Stomach smooth muscle (tissue), 2 donors: ENCODE measurements around the gene YTHDC2.

Experiments used
- H3K27ac ChIP-seq: one replicate; pipeline ENCODE4 v1.7.0; 2013; ENCODE audit warnings: mild to moderate bottlenecking, low read length, inconsistent platforms
- H3K27me3 ChIP-seq, 2 donors: one replicate each; pipeline ENCODE4 v1.7.0; 2013; ENCODE audit warnings: low read length in 2 of 2; ENCODE audit not compliant: insufficient read depth in 2 of 2, control insufficient read depth in 1 of 2
- H3K36me3 ChIP-seq, 2 donors: one replicate each; pipeline ENCODE4 v1.7.0; 2013; ENCODE audit warnings: low read length in 2 of 2; ENCODE audit not compliant: control insufficient read depth in 2 of 2, insufficient read depth in 2 of 2
- H3K4me1 ChIP-seq: one replicate; pipeline ENCODE4 v1.7.0; 2013; ENCODE audit warnings: low read length; ENCODE audit not compliant: control insufficient read depth, insufficient read depth
- H3K4me3 ChIP-seq, 2 donors: one replicate each; pipeline ENCODE4 v1.7.0; 2013; ENCODE audit warnings: low read length in 2 of 2
- H3K9ac ChIP-seq, 2 donors: one replicate each; pipeline ENCODE4 v1.7.0; 2013; ENCODE audit warnings: low read length in 2 of 2, mild to moderate bottlenecking in 1 of 2
- H3K9me3 ChIP-seq, 2 donors: one replicate each; pipeline ENCODE4 v1.7.0; 2013; ENCODE audit warnings: low read length in 2 of 2; ENCODE audit not compliant: control insufficient read depth in 2 of 2
- donor health status: healthy.
- donor health status: Pancreatic carcinoma.

Gene YTHDC2

DNA sequence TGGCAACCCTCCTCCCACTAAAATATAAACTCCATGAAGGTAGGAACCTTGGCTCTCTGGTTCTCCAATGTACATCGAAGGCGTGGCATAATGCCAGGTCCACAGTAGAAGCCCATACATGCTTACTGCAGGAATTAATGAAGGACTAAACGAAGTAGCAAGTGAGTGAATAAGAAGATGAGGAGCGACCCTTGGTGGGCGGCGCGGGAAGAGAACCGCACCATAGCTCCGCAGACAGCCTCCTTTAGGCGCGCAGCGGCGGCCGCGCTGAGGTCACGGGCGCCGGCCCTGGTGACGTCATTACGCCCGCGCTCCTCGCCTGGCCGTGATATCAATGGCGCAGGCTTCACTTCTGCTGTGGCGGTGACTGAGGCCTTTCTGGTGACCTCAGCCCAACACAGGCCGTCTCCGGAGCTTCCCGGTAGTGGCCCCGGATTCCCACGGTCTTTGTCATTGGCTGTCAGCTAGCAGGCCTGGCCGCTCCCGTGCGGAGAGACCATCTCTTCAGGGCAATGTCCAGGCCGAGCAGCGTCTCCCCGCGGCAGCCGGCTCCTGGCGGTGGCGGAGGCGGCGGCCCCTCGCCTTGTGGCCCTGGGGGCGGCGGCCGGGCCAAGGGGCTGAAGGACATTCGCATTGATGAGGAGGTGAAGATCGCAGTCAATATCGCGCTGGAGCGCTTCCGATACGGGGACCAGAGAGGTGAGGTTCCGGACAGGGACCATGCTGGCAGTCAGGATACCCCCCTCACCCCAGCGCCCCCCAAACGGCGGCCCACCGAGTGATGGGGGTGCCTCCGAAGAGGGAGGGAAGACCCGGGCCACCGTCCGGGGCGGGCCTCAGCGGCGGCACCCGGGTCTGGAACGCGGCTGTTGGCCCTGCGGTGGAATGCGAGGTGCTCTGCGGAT, at the start of gene YTHDC2:
TSS of gene YTHDC2 (plus strand) at position 311 of the 905 bp plus-strand sequence. CDS start at position 513, 202 bp downstream.
- Histone ChIP-seq H3K36me3 (peaks cover 0 to 6% of the 10 kb centered on the region in 2 donors), H3K9ac (peak within 1 kb of the TSS; percentile 91 to 93), H3K4me3 (peak within 1 kb of the TSS; percentile 65 to 86), H3K27ac (peak within 1 kb of the TSS; percentile 85), H3K4me1 (no peaks in the 10 kb centered on the region), H3K27me3 (no peaks in the 10 kb centered on the region), H3K9me3 (no peaks in the 10 kb centered on the region)

DNA sequence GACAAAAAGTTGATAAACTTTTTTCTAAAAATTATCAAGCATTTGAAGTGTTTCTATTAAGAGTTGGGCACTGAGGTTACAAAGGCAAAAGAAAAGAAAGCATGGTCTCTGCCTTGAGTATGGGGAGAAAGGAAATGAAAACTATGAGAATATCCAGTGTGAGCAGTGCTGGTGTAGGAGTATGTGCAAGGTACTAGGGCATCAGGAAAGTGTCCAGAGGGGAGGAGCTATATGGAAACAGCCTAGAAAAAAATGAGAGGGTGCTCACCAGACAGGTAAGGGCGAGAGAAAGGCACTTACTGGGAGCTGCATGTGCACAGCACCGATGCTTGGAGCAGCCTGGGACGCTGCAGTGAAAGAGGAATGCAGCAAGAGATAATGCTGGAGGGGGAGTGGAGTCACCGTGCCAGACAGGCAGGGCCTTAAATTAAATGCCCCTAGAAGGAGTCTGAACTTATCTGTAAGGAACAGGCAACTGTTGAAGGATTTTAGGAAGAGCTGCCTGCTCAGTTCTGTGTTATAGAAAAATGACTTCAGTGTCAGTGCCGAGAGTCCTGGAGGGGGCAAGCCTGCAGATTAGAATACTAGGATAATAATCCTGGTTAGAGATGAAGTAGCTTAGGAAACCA, 39.3 kb upstream of the YTHDC2 start:
- H3K27me3 ChIP-seq = no peaks in the 10 kb centered on the region
- H3K27ac ChIP-seq = no peak overlapping the region
- H3K9me3 ChIP-seq = peaks cover 0 to 2% of the 10 kb centered on the region in 2 donors
- H3K4me3 ChIP-seq = no peak overlapping the region
- H3K9ac ChIP-seq = no peak overlapping the region
- H3K36me3 ChIP-seq = no peaks in the 10 kb centered on the region
- no peaks in the 10 kb centered on the region for H3K4me1 ChIP-seq

DNA sequence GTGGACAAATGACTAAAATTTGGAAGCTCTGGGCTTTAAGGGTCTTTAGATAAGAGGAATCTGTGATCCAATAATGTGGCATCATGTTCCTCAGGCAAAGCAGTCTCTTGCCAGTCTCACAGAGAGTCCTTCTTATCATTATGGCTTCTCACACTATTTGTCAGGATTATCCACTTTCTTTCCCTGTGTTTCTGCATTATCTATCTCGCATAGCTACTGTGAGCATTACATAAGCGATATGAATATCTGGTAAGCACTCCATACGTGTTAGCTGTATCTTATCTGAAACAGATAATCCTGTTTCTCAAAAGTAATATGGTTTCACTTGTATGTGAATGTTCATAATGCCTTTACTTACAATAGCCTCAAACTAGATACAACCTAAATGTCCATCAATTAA, 34.8 kb upstream of the YTHDC2 start:
- Histone ChIP-seq H3K4me3 (no peak overlapping the region), H3K9ac (no peak overlapping the region), H3K27me3 (no peaks in the 10 kb centered on the region), H3K27ac (no peak overlapping the region), H3K4me1 (no peaks in the 10 kb centered on the region), H3K9me3 (peaks cover 0 to 2% of the 10 kb centered on the region in 2 donors), H3K36me3 (no peaks in the 10 kb centered on the region)

DNA sequence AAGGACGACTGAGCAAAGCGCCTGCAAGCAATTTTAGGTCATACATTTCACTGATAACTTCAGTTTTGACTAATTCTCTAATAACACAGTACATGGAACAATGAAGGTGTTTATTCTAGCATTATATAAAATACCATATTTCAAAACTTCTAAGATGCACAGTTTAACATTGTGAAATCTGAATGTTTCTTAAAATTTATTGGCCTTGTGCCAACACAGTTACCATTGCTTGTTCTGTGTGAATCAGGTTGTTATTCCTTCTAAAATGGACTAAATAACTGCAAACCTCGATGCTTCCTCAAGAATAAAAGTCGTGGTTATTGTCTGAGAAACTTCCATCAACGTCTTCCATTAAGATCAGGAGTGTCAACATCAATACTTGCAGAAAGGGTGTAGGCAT, 33.3 kb upstream of the YTHDC2 start:
- no peaks in the 10 kb centered on the region for H3K36me3 ChIP-seq
- peaks cover 0 to 2% of the 10 kb centered on the region in 2 donors for H3K9me3 ChIP-seq
- no peak overlapping the region for H3K4me3 ChIP-seq
- H3K9ac ChIP-seq = no peak overlapping the region
- H3K27me3 ChIP-seq = no peaks in the 10 kb centered on the region
- no peak overlapping the region for H3K27ac ChIP-seq
- H3K4me1 ChIP-seq = no peaks in the 10 kb centered on the region

DNA sequence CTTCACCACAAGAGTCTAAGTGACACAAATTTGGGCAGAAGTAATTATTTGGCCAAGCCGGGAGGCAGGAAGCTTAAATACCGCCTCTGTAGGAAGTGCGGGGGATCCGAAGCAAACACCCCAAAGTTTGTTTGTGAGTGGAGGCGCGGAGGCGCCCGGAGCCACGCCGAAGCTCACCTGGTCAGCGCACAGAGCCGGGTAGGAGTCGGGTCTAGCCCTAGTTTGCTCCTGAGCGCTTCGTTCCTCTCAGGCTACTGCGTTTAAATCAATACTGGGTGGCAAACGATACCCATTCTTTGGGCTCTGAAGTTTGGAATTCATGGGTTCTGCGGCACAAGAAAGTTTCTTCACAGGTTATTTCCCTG, 26.1 kb upstream of the YTHDC2 start:
- no peak overlapping the region for H3K27ac ChIP-seq
- peaks cover 14% of the 10 kb centered on the region for H3K4me1 ChIP-seq
- peak overlapping the region; percentile 82 to 86 for H3K4me3 ChIP-seq
- H3K27me3 ChIP-seq = peaks cover 0 to 3% of the 10 kb centered on the region in 2 donors
- H3K36me3 ChIP-seq = no peaks in the 10 kb centered on the region
- H3K9me3 ChIP-seq = peaks cover 0 to 4% of the 10 kb centered on the region in 2 donors
- peak overlapping the region; percentile 42 to 56 for H3K9ac ChIP-seq

DNA sequence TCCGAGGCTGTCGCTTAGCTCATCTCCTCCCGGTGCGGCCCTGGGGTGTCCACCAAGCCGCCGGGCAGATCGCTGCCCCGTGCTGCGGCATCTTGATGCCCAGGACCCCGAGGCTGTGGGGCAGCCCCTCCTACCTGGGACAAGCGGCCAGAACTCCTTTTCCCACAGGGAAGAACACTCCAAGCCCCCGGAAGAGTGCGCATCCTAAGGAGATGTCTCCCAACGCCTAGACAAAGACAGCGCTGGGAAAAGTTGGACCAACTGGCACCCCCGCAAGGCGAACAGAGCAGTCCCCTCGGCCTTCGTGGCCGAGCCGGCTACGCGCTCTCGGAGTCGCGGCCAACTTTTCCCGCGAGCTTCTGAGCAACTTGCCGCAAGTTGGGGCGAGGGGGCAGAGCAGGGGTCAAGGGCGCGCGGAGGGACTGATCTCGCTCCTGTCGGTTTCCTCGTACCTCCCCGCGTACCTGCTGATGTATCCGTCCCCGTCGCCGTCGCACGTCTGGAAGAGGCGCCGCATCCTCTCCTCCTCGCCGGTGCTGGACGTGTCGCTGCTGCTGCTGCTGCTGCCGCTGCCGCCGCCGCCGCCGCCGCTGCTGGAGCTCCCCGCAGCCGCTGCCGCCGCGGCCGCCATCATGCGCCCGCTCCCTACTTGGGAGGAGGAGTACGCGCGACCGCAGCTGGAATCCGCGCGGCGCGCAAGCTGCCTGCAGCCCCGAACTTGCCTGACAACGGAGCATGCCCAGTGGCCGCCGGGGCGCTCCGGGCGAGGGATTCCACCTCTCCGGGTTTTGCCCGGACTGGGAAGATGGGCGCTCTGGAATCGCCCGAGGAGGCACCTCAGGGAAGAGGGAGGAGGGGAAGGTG, 25.5 kb upstream of the YTHDC2 start, which contains the start of gene MCC:
TSS of gene MCC (minus strand) at position 673 of the 864 bp plus-strand sequence.
- Histone ChIP-seq H3K27me3 (peaks cover 0 to 3% of the 10 kb centered on the region in 2 donors), H3K27ac (no peak within 1 kb of the TSS), H3K9me3 (peaks cover 0 to 4% of the 10 kb centered on the region in 2 donors), H3K36me3 (no peaks in the 10 kb centered on the region), H3K4me1 (peaks cover 14% of the 10 kb centered on the region), H3K4me3 (peak within 1 kb of the TSS; percentile 82 to 86), H3K9ac (peak within 1 kb of the TSS; percentile 70 to 81)

DNA sequence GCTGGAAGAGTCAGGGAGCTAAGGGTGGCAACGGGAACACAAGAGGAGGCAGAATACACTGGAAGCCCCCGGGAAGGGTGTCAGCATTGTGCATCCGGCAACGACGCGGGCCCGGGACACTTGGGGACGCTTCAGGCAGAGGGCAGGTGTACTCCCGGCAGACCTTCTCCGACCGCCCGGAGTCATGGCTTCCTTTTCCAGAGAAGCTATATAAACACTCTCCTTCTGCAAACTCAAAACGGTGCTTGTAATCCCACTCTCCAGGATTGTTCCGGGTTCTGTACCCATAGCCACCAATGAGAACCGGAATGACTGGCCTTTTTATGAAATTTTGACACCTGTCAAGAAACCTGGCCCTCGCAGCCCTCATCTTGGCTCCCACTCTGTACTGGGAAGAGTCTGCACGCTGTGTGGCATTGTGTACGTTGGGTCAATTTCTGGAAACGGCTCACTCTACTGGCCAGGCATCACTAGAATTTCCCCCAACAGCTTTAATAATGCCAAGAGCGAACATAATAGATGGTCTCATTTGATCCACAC, 24.8 kb upstream of the YTHDC2 start:
- Histone ChIP-seq H3K4me3 (peak overlapping the region; percentile 82 to 86), H3K9ac (peak overlapping the region; percentile 70 to 81), H3K27ac (no peak overlapping the region), H3K9me3 (peaks cover 0 to 4% of the 10 kb centered on the region in 2 donors), H3K4me1 (peaks cover 14% of the 10 kb centered on the region), H3K36me3 (no peaks in the 10 kb centered on the region), H3K27me3 (peaks cover 0 to 3% of the 10 kb centered on the region in 2 donors)

DNA sequence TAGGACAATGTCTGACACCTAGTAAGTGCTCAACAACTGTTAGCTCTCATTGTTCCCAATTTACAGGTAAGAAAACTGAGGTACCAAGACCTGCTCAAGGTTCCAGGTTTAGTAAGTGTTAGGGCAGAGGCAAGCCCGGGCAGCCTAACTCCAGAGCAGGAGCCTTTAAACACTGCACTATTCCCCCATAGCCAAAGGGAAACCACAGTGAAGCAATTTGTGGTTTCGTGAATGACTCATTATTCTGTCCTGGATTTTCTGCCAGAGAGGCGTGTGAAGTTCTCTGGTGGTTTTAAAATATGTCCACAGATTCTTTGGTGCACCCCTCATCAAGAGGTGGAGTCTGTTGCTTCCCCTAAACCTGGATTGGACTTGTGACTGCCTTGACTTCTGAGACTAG, 24.2 kb upstream of the YTHDC2 start:
- no peak overlapping the region for H3K27ac ChIP-seq
- H3K9me3 ChIP-seq = peaks cover 0 to 4% of the 10 kb centered on the region in 2 donors
- H3K4me3 ChIP-seq = peak overlapping the region in 1 of 2 donors; percentile 86
- peaks cover 14% of the 10 kb centered on the region for H3K4me1 ChIP-seq
- H3K27me3 ChIP-seq = peaks cover 0 to 3% of the 10 kb centered on the region in 2 donors
- no peaks in the 10 kb centered on the region for H3K36me3 ChIP-seq
- H3K9ac ChIP-seq = no peak overlapping the region

DNA sequence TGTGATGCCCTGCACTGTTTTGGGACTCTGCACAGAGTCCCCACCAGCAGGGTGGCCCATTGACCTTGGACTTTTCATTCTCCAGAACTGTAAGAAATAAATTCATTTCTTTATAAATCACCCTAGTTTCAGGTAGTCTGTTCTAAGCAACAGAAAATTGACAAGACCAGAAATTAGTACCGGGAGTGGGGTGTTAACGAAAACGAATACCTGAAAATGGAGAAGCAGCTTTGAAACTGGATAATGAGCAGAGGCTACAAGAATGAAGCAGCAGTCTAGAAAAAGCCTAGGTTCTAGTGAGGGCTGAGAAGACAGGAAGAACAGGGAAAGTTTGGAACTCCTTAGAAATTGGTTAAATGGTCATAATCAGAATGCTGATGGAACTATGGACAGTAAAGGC, 23.2 kb upstream of the YTHDC2 start:
- no peak overlapping the region for H3K9ac ChIP-seq
- no peak overlapping the region for H3K4me3 ChIP-seq
- H3K4me1 ChIP-seq = peaks cover 14% of the 10 kb centered on the region
- peaks cover 0 to 4% of the 10 kb centered on the region in 2 donors for H3K9me3 ChIP-seq
- H3K27ac ChIP-seq = no peak overlapping the region
- H3K36me3 ChIP-seq = no peaks in the 10 kb centered on the region
- H3K27me3 ChIP-seq = peaks cover 0 to 3% of the 10 kb centered on the region in 2 donors

DNA sequence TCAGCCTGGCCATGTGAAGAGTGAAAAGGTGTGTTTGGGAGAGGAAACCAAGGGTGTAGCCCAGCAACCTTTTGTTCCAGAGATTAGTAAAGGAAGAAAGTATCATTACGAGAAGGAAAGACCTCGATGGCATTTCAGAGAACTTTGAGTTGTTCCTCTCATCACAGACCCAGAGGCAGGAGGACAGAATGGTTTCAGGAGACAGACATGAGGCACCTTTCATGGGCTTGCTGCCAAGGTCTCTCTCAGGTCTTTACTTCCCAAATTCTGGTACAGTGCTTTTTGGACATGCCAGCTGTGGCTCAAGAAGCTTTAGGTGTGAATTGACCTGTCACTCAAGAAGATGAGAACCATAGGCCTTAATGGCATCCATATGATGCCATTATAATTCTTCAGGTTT, 22.5 kb upstream of the YTHDC2 start:
- Histone ChIP-seq H3K27ac (no peak overlapping the region), H3K27me3 (peaks cover 0 to 3% of the 10 kb centered on the region in 2 donors), H3K36me3 (no peaks in the 10 kb centered on the region), H3K4me1 (peaks cover 14% of the 10 kb centered on the region), H3K4me3 (no peak overlapping the region), H3K9me3 (peaks cover 0 to 4% of the 10 kb centered on the region in 2 donors), H3K9ac (no peak overlapping the region)
